ENCODE data around the gene TAAR5.
"Not testable (repeated sequence)": the region's sequence is repeated elsewhere in the genome, so short reads cannot be mapped to it uniquely, and the experiment has no call there.

The TAAR5 gene

DNA sequence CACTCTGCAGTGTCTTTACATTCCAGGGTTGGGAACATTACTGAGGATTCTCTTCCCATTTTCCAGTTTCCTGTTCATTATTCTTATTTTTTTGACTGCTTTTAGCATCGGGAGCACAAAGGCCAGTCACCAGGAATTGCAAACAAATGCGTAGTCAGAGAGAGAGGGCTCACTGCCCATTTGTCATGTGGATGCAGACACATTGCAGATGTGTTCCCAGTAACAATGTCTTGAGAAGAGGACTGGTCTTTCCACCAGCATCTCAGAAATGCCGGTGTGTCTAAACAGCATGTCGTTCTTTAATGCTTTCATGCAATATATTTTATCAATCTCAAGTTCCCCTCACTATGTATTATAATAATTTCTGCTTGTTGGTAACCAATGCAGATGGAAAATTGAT is 20.4 kb downstream of the TAAR5 start:
- no peak for DNase-seq

DNA sequence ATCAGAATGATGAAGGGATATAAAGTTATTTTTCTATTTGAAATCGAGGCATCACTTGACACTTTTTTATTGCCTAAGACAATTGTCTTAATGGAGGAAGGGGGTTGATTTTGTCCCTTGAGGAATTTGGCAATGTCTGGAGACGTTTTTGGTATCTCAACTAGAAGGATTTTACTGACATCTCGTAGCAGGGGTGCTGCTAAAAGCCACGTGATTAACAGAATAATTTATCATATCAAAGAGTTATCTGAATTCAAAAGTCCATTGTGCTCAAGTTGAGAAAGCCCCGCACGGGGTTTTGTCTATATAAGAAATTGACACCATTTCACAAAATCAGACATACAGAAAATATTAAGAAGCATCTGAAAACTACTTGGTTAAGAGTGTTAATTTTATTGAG is 20.9 kb downstream of the TAAR5 start:
- no peak for DNase-seq

DNA sequence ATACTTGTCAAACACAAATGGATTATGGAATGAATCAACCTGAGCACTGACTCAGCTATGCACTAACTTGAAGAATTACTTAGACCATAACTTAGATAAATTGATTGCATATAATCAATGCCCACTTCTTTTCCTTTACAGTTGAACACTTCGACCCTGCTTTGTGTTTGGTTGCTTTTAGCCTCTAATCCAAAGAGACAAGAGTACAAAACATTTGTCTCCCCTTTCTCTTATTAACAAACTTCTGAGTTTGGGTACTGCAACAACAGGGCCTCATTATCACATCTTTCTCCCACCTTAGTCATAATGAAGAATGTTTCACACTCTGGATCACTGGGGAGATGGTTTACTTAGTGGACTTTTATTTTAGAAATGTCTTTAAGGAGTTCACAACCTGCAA is 22.0 kb downstream of the TAAR5 start:
- no peak for DNase-seq

DNA sequence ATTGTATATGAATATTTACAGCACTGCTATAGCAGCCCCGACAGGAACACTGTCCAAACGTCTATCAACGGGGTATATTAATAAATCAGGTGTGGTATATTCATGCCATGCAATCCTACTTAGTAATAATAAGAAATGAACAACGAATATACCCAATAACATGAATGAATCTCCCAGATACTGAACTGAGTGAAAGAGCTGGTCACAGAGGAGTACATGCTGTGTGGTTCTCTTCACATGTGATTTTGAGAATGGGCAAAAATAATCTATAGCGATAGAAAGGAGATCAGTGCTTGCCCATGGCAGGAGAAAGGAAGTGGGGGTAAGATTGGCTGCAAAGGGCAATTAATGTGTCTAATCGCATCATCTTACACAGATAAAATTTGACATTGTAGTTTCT is 23.1 kb downstream of the TAAR5 start:
- DNase-seq, result no peak

DNA sequence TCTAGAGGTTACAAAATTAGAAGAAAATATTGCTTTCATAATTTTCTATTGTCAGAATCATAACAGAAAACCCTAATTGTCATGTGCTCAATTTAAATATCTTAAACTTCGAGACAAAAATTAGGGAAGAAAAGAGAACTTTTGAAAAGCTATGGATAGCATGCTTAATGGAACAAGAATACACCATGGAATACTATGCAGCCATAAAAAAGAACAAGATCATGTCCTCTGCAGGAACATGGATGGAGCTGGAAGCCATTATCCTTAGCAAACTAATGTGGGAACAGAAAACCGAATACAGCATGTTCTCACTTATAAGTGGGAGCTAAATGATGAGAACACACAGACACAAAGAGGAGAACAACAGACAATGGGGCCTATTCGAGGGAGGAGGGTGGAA is 29.5 kb downstream of the TAAR5 start:
- DNase-seq, result not testable (repeated sequence)

DNA sequence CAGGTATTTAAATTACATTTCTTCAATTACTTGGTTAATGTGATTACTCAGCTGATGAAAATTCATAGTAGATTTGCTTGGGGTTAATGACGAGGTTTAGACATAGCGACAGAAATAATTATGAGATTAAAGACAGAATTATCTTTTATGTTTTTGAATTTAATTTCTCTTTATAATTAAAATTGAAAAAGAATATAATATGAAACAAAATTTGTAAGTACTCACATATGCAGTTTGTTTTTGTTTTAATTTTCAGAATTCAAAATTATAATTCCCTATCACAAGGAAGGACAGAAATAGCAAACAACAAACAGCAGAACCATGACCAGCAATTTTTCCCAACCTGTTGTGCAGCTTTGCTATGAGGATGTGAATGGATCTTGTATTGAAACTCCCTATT is 37.2 kb downstream of the TAAR5 start, which contains the start of gene TAAR8:
Gene TAAR8, plus strand, starts transcription at position 301 of the 400 bp plus-strand sequence. Its CDS starts 21 bp downstream, at position 322.
- no peak for DNase-seq

DNA sequence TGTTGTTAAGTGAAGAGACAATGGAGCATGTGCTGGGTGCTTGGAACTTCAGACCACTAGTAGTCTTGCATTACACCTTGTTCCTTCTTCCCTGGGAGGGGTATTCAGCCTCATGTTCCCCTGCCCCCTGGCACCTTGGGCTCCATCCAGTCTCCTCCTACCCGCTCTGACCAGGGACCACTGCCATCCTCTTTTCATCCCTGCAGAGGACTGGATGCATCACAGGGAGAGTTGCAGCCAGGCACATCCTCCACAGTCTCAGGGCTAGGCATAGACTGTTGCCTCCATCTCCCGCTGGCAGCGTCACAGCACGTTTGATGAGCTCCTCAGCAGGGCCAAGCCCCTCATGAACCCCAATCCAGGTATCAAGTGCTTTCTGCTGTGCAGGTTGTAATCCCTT is 38.3 kb downstream of the TAAR5 start:
- no peak for DNase-seq

DNA sequence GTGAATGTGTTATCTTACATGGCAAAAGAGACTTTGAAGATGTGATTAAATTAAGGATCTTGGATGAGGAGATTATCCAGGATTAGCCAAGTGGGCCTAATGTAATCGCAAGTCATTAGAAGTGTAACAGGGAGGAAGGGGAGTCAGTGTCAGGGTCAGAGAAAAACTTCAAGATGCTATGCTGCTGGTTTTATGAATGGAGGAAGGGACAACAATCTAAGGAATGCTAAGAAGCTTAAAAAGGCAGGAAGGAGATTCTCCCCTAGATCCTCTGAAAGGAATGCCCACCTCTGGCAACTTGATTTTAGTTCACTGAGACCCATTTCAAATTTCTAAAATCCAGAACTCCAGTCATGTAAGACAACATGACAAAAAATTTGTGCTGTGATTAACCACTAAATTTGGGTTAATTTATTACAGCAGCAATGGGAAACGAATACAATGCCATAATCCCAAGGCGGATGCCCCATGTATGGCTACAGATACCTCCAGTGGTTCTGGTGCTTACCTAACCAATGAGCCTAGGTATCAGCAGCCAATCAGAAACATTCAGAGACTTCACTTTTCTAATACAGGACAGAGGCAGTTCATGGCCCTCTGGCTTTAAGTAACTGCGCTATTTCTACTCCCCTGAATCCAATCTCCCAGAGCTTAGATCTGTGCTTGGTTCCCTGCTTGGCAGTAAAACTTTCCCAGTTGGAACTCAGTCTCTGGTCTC is 40.6 kb downstream of the TAAR5 start:
- no peak for DNase-seq

DNA sequence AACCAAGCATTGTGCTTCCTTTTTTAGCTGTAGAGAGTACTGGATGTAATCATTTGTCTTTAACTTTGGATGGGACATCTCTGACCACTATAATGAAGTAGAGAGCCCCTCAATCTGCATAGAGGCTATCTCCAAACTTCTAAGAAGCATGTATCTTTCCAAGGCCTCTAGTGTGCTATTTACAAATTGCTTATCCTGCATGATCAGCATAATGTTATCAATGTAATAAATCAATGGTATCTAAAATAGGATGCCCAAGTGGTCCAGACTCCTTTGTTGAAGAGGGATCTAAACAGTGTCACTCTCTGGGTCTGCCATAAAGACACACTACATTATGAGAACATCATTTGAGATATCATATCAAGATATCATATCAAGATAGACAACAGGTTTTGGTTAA is 44.7 kb downstream of the TAAR5 start:
- DNase-seq, result no peak

All from NCI-H1436 treated with DMSO at 0.1 percent for 48 hours (cell line).